NT2/D1 (cell line): ENCODE data around the gene SNX12.

Experiments
- SUZ12 ChIP-seq: IDR thresholded peaks from 2 replicates; pipeline ENCODE4 v1.6.1; 2011; ENCODE audit not compliant: insufficient read length, insufficient read depth; ENCODE audit errors: extremely low read depth
- YY1 ChIP-seq: IDR thresholded peaks from 2 replicates; pipeline ENCODE4 v1.6.1; 2011; ENCODE audit not compliant: insufficient read length, insufficient read depth

GRCh38 chrX:71067712-71068043 is 456 bp downstream of the SNX12 start:
- TF ChIP-seq SUZ12 (no peak), YY1 (no peak)
